CD4-positive, CD25-positive, alpha-beta regulatory T cell (primary cell): ENCODE measurements around the gene ITIH5. TPM values are rescaled to one million over a fixed set of nuclear protein-coding genes. Genes with fewer than 3 reads are reported as not detected.
"Not testable (repeated sequence)": the region's sequence is repeated elsewhere in the genome, so short reads cannot be mapped to it uniquely, and the experiment has no call there.

ENCODE experiments used
- ATAC-seq, 2 donors: fragments of 150-1000 bp; cut with Tn5 transposase; one replicate each; pipeline ENCODE4 v1.10.0; 2021; ENCODE audit warnings: low read depth in 2 of 2, moderate number of reproducible peaks in 2 of 2, moderate library complexity in 1 of 2
- DNase-seq, 3 donors: peaks; one replicate each; pipeline versions ENCODE4 v3.0.0 to v3.0.0-alpha.2; 2012 to 2022; ENCODE audit warnings: mixed read lengths in 1 of 3
- H3K27ac ChIP-seq: one replicate; pipeline ENCODE4 v1.7.0; 2013; ENCODE audit warnings: mild to moderate bottlenecking, low read length; ENCODE audit not compliant: insufficient read depth, poor library complexity, severe bottlenecking
- H3K27me3 ChIP-seq: one replicate; pipeline ENCODE4 v1.7.0; 2013; ENCODE audit warnings: low read length; ENCODE audit not compliant: control insufficient read depth, insufficient read depth
- H3K36me3 ChIP-seq: one replicate; pipeline ENCODE4 v1.7.0; 2013; ENCODE audit warnings: mild to moderate bottlenecking, low read length, moderate library complexity; ENCODE audit not compliant: control insufficient read depth, insufficient read depth
- H3K4me1 ChIP-seq: 2 replicates; pipeline ENCODE4 v1.7.0; 2013; ENCODE audit warnings: mild to moderate bottlenecking, low read length; ENCODE audit not compliant: insufficient read depth, control insufficient read depth, poor library complexity, severe bottlenecking
- H3K4me3 ChIP-seq: one replicate; pipeline ENCODE4 v1.7.0; 2013; ENCODE audit warnings: low read depth, mild to moderate bottlenecking, low read length, moderate library complexity
- H3K9me3 ChIP-seq, 2 experiments: 1 replicate in 1 of 2; 2 replicates in 1 of 2; pipeline ENCODE4 v1.7.0; 2013; ENCODE audit warnings: low read length in 2 of 2, mild to moderate bottlenecking in 1 of 2, moderate library complexity in 1 of 2; ENCODE audit not compliant: control insufficient read depth in 2 of 2
- H3K27ac Mint-ChIP-seq, 3 donors: one replicate each; pipeline ENCODE4 v1.8.0; 2020 to 2022; ENCODE audit warnings: mild to moderate bottlenecking in 3 of 3, mixed read lengths in 3 of 3, moderate library complexity in 2 of 3
- H3K27me3 Mint-ChIP-seq: one replicate; pipeline ENCODE4 v1.8.0; 2022; ENCODE audit warnings: mild to moderate bottlenecking, mixed read lengths
- H3K36me3 Mint-ChIP-seq: one replicate; pipeline ENCODE4 v1.8.0; 2020; ENCODE audit warnings: mixed read lengths
- H3K4me1 Mint-ChIP-seq, 4 donors: one replicate each; pipeline ENCODE4 v1.8.0; 2020 to 2022; ENCODE audit warnings: mixed read lengths in 4 of 4, mild to moderate bottlenecking in 1 of 4
- H3K4me3 Mint-ChIP-seq, 4 donors: one replicate each; pipeline ENCODE4 v1.8.0; 2020 to 2022; ENCODE audit warnings: mild to moderate bottlenecking in 4 of 4, mixed read lengths in 4 of 4, moderate library complexity in 3 of 4
- H3K9me3 Mint-ChIP-seq, 7 donors: one replicate each; pipeline ENCODE4 v1.8.0; 2020 to 2022; ENCODE audit warnings: mixed read lengths in 7 of 7, mild to moderate bottlenecking in 3 of 7, moderate library complexity in 2 of 7
- polyA plus RNA-seq, 4 donors: library from polyadenylated mRNA; unstranded; fragments of 300-500 nt; fragmentation: Illumina TruSeq; gene quantifications; one replicate each; pipeline ENCODE4 v1.2.3, GENCODE V29; 2021
- total RNA-seq: library from RNA; stranded (reverse); gene quantifications from one replicate; pipeline ENCODE4 v1.2.3, GENCODE V29; 2022

ITIH5 gene
- total and polyA plus RNA-seq, 5 donors from 2014 or later = not detected

DNA sequence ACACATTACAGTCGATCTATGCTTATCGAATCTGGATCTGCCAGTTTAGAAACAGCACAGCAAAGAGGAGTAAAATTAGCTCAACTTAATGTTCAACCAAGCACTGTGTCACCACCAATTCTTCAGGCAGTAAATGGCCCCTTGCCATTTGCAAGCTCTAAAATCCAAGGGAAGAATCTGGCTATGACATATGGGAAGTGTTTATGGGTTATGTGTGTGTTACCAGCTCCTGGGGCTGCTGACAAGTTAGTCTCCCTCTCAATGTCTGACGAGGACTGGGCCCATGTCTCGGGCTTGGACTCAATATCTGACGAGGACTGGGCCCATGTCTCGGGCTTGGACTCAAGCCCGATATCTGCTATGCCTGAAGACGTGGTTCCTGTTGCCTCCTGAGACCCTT is 30.7 kb upstream of the ITIH5 start:
- Mint-ChIP-seq H3K4me1 (no peaks in the 10 kb centered on the region), H3K4me3 (no peak overlapping the region), H3K27ac (no peak overlapping the region), H3K36me3 (peaks cover 5% of the 10 kb centered on the region), H3K9me3 (peaks cover 0 to 10% (median 5%) of the 10 kb centered on the region in 7 donors), H3K27me3 (peaks cover 17% of the 10 kb centered on the region)
- Histone ChIP-seq H3K4me3 (no peak overlapping the region), H3K27ac (no peak overlapping the region), H3K9me3 (peaks cover 0 to 1% of the 10 kb centered on the region in 2 experiments), H3K36me3 (no peaks in the 10 kb centered on the region), H3K27me3 (no peaks in the 10 kb centered on the region), H3K4me1 (no peaks in the 10 kb centered on the region)
- DNase-seq (no peak), ATAC-seq (no peak)

- H3K27ac Mint-ChIP-seq = no peak overlapping the region
- H3K36me3 ChIP-seq = no peaks in the 10 kb centered on the region
- no peaks in the 10 kb centered on the region for H3K27me3 ChIP-seq
- H3K27ac ChIP-seq = no peak overlapping the region
- peaks cover 0 to 1% of the 10 kb centered on the region in 2 experiments for H3K9me3 ChIP-seq
- H3K4me3 Mint-ChIP-seq = no peak overlapping the region
- no peaks in the 10 kb centered on the region for H3K4me1 Mint-ChIP-seq
- no peak overlapping the region for H3K4me3 ChIP-seq
- H3K36me3 Mint-ChIP-seq = peaks cover 5% of the 10 kb centered on the region
- ATAC-seq (no peak), DNase-seq (no peak)
- peaks cover 0 to 12% (median 5%) of the 10 kb centered on the region in 7 donors for H3K9me3 Mint-ChIP-seq
- no peaks in the 10 kb centered on the region for H3K4me1 ChIP-seq
- H3K27me3 Mint-ChIP-seq = peaks cover 14% of the 10 kb centered on the region
Observed at GRCh38 chr10:7696545-7696944, 29.8 kb upstream of the ITIH5 start.

- not testable (repeated sequence) for H3K27me3 Mint-ChIP-seq, DNase-seq, ATAC-seq, H3K27ac ChIP-seq, H3K36me3 Mint-ChIP-seq, H3K4me3 Mint-ChIP-seq, H3K36me3 ChIP-seq, H3K4me1 Mint-ChIP-seq, H3K4me3 ChIP-seq, H3K4me1 ChIP-seq, H3K27ac Mint-ChIP-seq, H3K27me3 ChIP-seq, H3K9me3 ChIP-seq
- H3K9me3 Mint-ChIP-seq = peaks cover 0 to 30% (median 6%) of the 10 kb centered on the region in 7 donors
Observed at GRCh38 chr10:7693194-7693593, 26.4 kb upstream of the ITIH5 start.

DNA sequence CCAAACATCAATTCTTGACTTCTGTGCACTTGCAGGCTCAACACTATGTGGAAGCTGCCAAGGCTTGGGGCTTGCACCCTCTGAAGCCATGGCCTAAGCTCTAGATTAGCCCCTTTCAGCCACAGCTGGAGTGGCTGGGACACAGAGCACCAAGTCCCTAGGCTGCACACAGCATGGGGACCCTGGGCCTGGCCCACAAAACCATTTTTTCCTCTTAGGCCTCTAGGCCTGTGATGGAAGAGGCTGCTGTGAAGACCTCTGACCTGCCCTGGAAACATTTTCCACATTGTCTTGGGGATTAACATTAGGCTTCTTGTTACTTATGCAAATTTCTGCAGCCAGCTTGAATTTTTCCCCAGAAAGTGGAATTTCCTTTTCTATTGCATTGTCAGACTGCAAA is 25.6 kb upstream of the ITIH5 start:
- H3K27me3 ChIP-seq, H3K27ac Mint-ChIP-seq, H3K36me3 ChIP-seq, H3K4me3 ChIP-seq, H3K36me3 Mint-ChIP-seq, H3K4me1 ChIP-seq, DNase-seq, ATAC-seq, H3K4me3 Mint-ChIP-seq, H3K27ac ChIP-seq, H3K9me3 ChIP-seq, H3K4me1 Mint-ChIP-seq, H3K27me3 Mint-ChIP-seq: not testable (repeated sequence)
- peaks cover 0 to 30% (median 6%) of the 10 kb centered on the region in 7 donors for H3K9me3 Mint-ChIP-seq

DNA sequence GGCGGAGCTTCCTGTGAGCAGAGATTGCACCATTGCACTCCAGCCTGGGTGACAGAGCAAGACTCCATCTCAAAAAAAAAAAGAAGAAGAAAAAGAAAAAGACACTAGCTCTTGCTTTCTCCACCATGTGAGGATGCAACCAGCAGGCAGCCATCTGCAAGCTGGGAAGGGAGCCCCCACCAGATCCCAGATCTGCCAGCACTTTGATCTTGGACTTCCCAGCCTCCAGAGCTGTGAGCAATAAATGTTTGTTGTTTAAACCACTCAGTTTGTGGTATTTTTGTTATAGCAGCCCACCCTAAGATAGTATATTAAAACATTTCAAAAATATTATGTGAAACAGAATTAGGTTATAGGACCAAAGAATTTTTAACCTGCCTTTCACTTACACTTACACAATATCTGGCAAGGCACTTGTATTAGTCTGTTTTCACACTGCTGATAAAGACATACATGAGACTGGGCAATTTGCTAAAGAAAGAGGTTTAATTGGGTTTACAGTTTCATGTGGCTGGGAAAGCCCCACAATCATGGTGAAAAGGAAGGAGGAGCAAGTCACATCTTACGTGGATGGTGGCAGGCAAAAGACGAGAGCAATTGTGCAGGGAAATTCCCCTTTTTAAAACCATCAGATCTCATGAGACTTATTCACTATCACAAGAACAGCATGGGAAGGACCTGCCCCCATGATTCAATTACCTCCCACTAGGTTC is 24.3 kb upstream of the ITIH5 start:
- not testable (repeated sequence) for ATAC-seq, H3K4me3 Mint-ChIP-seq, H3K4me3 ChIP-seq, H3K27me3 Mint-ChIP-seq, H3K27ac ChIP-seq, DNase-seq, H3K36me3 ChIP-seq, H3K27me3 ChIP-seq, H3K27ac Mint-ChIP-seq, H3K4me1 ChIP-seq, H3K36me3 Mint-ChIP-seq, H3K9me3 ChIP-seq
- Mint-ChIP-seq H3K9me3 (peaks cover 0 to 30% (median 6%) of the 10 kb centered on the region in 7 donors), H3K4me1 (peaks cover 0 to 10% (median 4%) of the 10 kb centered on the region in 4 donors)

DNA sequence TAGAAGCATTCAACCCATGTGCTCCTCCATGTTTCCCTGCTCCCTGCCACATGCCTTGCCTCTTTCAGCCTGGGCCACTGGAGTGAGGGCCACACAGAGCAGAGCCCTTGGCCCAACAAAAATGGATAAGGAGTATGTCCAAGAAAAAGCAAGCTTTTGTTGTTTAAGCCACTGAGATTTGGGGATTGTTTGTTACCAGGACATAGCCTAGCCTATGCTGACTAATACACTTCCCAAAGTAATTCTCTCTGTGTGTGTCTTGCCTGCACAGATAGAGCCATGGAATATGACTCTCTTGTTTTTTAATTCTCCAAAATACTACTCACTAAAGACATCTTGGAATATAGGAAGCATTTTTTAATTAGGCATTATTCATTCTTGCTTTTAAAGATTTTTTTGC is 22.8 kb upstream of the ITIH5 start:
- H3K4me1 Mint-ChIP-seq = peaks cover 0 to 10% (median 4%) of the 10 kb centered on the region in 4 donors
- H3K9me3 Mint-ChIP-seq = peaks cover 0 to 31% (median 8%) of the 10 kb centered on the region in 7 donors
- Histone ChIP-seq H3K27ac (no peak overlapping the region), H3K27me3 (peaks cover 2% of the 10 kb centered on the region), H3K36me3 (no peaks in the 10 kb centered on the region), H3K9me3 (peaks cover 1 to 8% of the 10 kb centered on the region in 2 experiments), H3K4me1 (no peaks in the 10 kb centered on the region), H3K4me3 (no peak overlapping the region)
- H3K4me3 Mint-ChIP-seq = no peak overlapping the region
- ATAC-seq = no peak
- no peak for DNase-seq
- peak overlapping the region in 1 of 3 donors; percentile 3 for H3K27ac Mint-ChIP-seq
- peaks cover 5% of the 10 kb centered on the region for H3K36me3 Mint-ChIP-seq
- H3K27me3 Mint-ChIP-seq = no peaks in the 10 kb centered on the region

- H3K36me3 Mint-ChIP-seq = peaks cover 3% of the 10 kb centered on the region
- Histone ChIP-seq H3K9me3 (peaks cover 0 to 8% of the 10 kb centered on the region in 2 experiments), H3K4me3 (no peak overlapping the region), H3K4me1 (no peaks in the 10 kb centered on the region), H3K27ac (no peak overlapping the region), H3K27me3 (peaks cover 7% of the 10 kb centered on the region), H3K36me3 (no peaks in the 10 kb centered on the region)
- H3K27ac Mint-ChIP-seq = no peak overlapping the region
- peaks cover 0 to 26% (median 6%) of the 10 kb centered on the region in 7 donors for H3K9me3 Mint-ChIP-seq
- DNase-seq (peak; percentile 51 to 91 (median 69)), ATAC-seq (peak; percentile 79 to 86)
- H3K4me1 Mint-ChIP-seq = peaks cover 0 to 10% (median 4%) of the 10 kb centered on the region in 4 donors
- peak overlapping the region in 1 of 4 donors; percentile 34 for H3K4me3 Mint-ChIP-seq
- peaks cover 6% of the 10 kb centered on the region for H3K27me3 Mint-ChIP-seq
Observed at GRCh38 chr10:7687228-7687907, 20.6 kb upstream of the ITIH5 start.
